ENCODE measurements around the gene SPAAR. TPM values are rescaled to one million over a fixed set of nuclear protein-coding genes. Genes with fewer than 3 reads are reported as not detected.

The SPAAR gene
- total RNA-seq, 4 donors from 2014 or later, result 0.29 to 11.7 (median 2.3) TPM

DNA sequence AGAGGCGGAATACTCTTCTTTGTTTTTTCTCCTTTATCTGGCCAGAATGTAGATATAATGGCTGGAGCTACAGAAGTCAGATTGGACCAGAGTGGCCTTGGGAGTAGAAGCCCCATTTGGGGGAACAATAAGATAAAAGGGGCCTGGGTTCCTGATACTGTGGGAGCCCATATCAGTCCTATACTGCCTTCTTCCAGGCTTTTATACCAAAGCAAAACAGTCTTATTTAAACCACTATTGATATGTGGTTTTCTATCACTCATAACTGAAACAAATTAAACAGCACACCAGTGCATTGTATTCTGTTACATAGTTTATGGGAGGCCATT lies 14.3 kb downstream of the SPAAR start:
- intact Hi-C loops (cut with DNase I; ENCODE audit: low total_unique reads), result no loop called here
- TF ChIP-seq POLR2A (IDR thresholded peaks at IDR 0.05), result no peak
- TF ChIP-seq, protein P1, sequence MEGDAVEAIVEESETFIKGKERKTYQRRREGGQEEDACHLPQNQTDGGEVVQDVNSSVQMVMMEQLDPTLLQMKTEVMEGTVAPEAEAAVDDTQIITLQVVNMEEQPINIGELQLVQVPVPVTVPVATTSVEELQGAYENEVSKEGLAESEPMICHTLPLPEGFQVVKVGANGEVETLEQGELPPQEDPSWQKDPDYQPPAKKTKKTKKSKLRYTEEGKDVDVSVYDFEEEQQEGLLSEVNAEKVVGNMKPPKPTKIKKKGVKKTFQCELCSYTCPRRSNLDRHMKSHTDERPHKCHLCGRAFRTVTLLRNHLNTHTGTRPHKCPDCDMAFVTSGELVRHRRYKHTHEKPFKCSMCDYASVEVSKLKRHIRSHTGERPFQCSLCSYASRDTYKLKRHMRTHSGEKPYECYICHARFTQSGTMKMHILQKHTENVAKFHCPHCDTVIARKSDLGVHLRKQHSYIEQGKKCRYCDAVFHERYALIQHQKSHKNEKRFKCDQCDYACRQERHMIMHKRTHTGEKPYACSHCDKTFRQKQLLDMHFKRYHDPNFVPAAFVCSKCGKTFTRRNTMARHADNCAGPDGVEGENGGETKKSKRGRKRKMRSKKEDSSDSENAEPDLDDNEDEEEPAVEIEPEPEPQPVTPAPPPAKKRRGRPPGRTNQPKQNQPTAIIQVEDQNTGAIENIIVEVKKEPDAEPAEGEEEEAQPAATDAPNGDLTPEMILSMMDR (IDR thresholded peaks at IDR 0.05), result no peak
- DNase-seq, result no peak
- Histone ChIP-seq H3K4me1 (peaks cover 0 to 21% of the 10 kb centered on the region in 2 donors), H3K4me3 (no peak overlapping the region), H3K27me3 (no peaks in the 10 kb centered on the region), H3K9me3 (no peaks in the 10 kb centered on the region), H3K27ac (peak overlapping the region; percentile 77), H3K36me3 (no peaks in the 10 kb centered on the region)

DNA sequence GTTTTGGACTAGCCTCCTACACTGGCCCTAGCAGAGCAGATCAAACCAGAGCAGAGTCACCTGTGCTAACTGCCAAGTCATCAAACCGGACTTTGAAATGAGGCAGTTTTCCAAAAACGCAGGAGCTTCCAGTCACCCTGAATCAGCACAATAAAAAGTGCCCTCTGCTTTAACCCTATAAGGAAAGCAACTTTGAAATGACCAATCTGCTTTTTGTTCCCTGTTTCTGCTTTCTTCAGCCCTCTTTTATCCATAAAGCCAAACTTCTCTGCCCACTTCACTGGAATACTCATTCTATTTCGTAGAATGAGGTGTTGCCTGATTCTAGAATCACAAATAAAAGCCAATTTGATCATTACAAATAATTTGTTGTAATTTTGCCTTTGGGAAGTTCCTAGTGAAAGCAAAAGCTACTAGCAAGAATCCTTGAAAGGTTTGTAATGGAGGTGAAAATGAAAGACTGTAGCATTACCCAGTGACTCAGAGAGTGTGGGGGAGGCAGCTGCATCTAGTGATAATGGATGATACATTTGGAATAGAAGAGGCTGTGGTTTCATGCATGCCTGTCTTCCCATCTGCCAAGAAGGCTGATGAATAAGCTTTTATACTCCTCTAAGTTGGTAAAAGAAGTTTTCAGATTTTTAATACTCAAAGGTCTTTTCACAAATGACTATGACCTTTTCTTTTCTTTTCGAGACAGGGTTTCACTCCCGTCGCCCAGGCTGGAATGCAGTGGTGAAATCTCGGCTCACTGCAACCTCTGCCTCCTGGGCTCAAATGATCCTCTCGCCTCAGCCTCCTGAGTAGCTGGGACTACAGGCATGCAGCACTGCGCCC lies 14.9 kb downstream of the SPAAR start:
- H3K27ac ChIP-seq, result peak overlapping the region; percentile 77
- H3K4me3 ChIP-seq, result no peak overlapping the region
- no peaks in the 10 kb centered on the region for H3K36me3 ChIP-seq
- no peaks in the 10 kb centered on the region for H3K9me3 ChIP-seq
- H3K4me1 ChIP-seq, result peaks cover 0 to 20% of the 10 kb centered on the region in 2 donors
- no peaks in the 10 kb centered on the region for H3K27me3 ChIP-seq
- TF ChIP-seq, protein P1 (IDR thresholded peaks at IDR 0.05), result no peak
- no peak for TF ChIP-seq POLR2A (IDR thresholded peaks at IDR 0.05)
- intact Hi-C loops (cut with DNase I; ENCODE audit: low total_unique reads), result no loop called here
- DNase-seq, result peak; percentile 74 to 90

DNA sequence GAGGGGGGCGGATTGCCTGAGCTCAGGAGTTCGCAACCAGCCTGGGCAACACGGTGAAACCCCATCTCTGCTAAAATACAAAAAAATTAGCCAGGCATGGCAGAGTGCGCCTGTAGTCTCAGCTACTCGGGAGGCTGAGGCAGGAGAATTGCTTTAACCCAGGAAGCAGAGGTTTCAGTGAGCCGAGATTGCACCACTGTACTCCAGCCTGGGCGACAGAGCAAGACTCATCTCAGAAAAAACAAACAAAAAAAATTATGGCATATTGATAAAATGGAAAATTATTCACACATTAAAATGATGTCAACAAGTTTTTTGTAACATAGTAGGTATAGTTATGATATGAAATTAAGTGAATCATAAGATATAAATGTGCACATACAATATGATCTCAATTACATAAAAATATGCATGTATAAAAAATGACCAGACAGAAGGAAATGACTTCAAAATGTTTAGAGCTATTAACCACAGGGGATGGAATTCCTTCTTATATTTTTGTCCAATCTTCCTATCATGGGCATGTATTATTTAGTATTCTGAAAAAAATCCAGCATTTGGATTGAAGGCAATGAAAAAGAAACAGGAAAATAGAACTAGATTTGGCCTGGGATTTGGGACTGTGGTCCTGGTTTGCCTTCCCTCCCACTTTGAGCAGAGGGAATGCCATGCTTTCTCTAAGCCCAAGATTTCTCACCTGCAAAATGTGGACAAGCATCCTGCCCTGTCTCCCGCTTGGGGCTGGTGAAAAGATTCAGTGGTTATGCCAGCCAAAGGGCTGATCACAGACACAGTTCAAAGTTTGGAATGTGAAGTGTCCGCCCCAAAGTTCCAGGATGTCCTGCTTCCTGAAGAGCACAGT lies 19.5 kb downstream of the SPAAR start:
- H3K36me3 ChIP-seq, result no peaks in the 10 kb centered on the region
- peak overlapping the region in 1 of 2 donors; percentile 14 for H3K27ac ChIP-seq
- H3K9me3 ChIP-seq, result no peaks in the 10 kb centered on the region
- no peak overlapping the region for H3K4me3 ChIP-seq
- H3K27me3 ChIP-seq, result no peaks in the 10 kb centered on the region
- H3K4me1 ChIP-seq, result peaks cover 0 to 5% of the 10 kb centered on the region in 2 donors
- intact Hi-C loops (cut with DNase I; ENCODE audit: low total_unique reads), result no loop called here
- TF ChIP-seq, protein P1 (IDR thresholded peaks at IDR 0.05), result no peak
- no peak for TF ChIP-seq POLR2A (IDR thresholded peaks at IDR 0.05)
- peak in 1 of 2 donors; percentile 35 for DNase-seq

DNA sequence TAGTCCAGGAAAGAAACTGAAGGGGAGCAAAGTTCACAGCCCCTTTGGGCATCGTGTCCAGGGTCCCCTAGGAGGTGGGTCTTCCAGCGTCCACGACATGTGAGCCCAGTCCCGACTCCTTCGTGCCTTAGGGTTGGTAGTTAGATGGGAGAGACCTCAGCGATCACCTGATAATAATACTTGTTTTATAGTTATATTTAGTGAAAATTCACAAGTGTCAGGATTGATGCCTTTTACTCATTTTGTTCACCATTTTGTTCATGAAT lies 20.1 kb downstream of the SPAAR start:
- Histone ChIP-seq H3K27ac (peak overlapping the region in 1 of 2 donors; percentile 14), H3K4me3 (no peak overlapping the region), H3K27me3 (no peaks in the 10 kb centered on the region), H3K4me1 (peaks cover 0 to 5% of the 10 kb centered on the region in 2 donors), H3K9me3 (no peaks in the 10 kb centered on the region), H3K36me3 (no peaks in the 10 kb centered on the region)
- TF ChIP-seq, protein P1 (IDR thresholded peaks at IDR 0.05), result no peak
- no peak for TF ChIP-seq POLR2A (IDR thresholded peaks at IDR 0.05)
- no peak for DNase-seq
- intact Hi-C loops (cut with DNase I; ENCODE audit: low total_unique reads), result no loop called here

DNA sequence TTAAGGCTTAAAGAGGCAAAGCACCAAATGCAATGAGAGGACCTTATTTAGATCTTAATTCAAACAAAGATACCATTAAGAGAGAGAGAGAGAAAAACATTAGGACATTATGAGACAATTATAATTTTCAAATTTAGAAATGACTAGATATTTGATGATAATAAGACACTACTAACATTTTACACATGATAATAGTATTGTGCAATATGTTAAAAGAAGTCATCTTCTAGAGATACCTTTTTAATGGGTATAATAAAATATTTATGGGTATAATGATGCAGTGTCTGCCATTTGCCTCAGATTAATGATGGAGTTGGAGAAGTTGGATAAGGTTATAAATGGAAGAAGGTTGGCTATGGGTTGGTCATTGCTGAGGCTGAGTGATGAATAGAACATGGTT lies 21.2 kb downstream of the SPAAR start:
- Histone ChIP-seq H3K27me3 (no peaks in the 10 kb centered on the region), H3K36me3 (no peaks in the 10 kb centered on the region), H3K4me1 (no peaks in the 10 kb centered on the region), H3K4me3 (no peak overlapping the region), H3K9me3 (no peaks in the 10 kb centered on the region), H3K27ac (no peak overlapping the region)
- no peak for DNase-seq
- TF ChIP-seq, protein P1 (IDR thresholded peaks at IDR 0.05), result no peak
- no peak for TF ChIP-seq POLR2A (IDR thresholded peaks at IDR 0.05)
- intact Hi-C loops (cut with DNase I; ENCODE audit: low total_unique reads), result no loop called here
